Endothelial cell (in vitro differentiated cells): ENCODE data around the gene TMC5. TPM values are rescaled to one million over a fixed set of nuclear protein-coding genes. Genes with fewer than 3 reads are reported as not detected.

Experiments
- DNase-seq: peaks from one replicate; pipeline ENCODE4 v3.0.0; 2021; ENCODE audit warnings: low spot score
- H3K27ac Mint-ChIP-seq: one replicate; pipeline ENCODE4 v1.8.0; 2021; ENCODE audit warnings: mixed read lengths, inconsistent platforms; ENCODE audit not compliant: unreplicated experiment
- H3K27me3 Mint-ChIP-seq: one replicate; pipeline ENCODE4 v1.8.0; 2021; ENCODE audit warnings: mild to moderate bottlenecking, moderate library complexity, mixed read lengths, inconsistent platforms; ENCODE audit not compliant: unreplicated experiment
- H3K36me3 Mint-ChIP-seq: one replicate; pipeline ENCODE4 v1.8.0; 2021; ENCODE audit warnings: mild to moderate bottlenecking, low read depth, mixed read lengths, inconsistent platforms; ENCODE audit not compliant: unreplicated experiment
- H3K4me1 Mint-ChIP-seq: one replicate; pipeline ENCODE4 v1.8.0; 2021; ENCODE audit warnings: mild to moderate bottlenecking, mixed read lengths, inconsistent platforms; ENCODE audit not compliant: unreplicated experiment
- H3K4me3 Mint-ChIP-seq: one replicate; pipeline ENCODE4 v1.8.0; 2021; ENCODE audit warnings: mild to moderate bottlenecking, mixed read lengths, inconsistent platforms; ENCODE audit not compliant: unreplicated experiment
- H3K9me3 Mint-ChIP-seq: one replicate; pipeline ENCODE4 v1.8.0; 2021; ENCODE audit warnings: mixed read lengths, inconsistent platforms; ENCODE audit not compliant: unreplicated experiment
- CTCF ChIP-seq: fragments of 200-600 bp; sonication (generic); IDR thresholded peaks from one replicate; pipeline ENCODE4 v1.5.0; 2021; ENCODE audit warnings: antibody characterized with exemption; ENCODE audit not compliant: unreplicated experiment
- total RNA-seq: library from RNA; stranded (reverse); fragmentation: NEBNext Ultra II Directional; extraction: Animal tissue kit (Norgen Biotek cat#: 25700); gene quantifications from one replicate; pipeline ENCODE4 v1.2.1, GENCODE V29; 2021; ENCODE audit not compliant: unreplicated experiment

The TMC5 gene
- total RNA-seq, 1 donor from 2014 or later: 0.69 TPM

GRCh38 chr16:19518388-19518787 is 100.7 kb downstream of the TMC5 start:
- TF ChIP-seq CTCF: no peak
- no peak overlapping the region for H3K27ac Mint-ChIP-seq
- no peak overlapping the region for H3K4me3 Mint-ChIP-seq
- no peak for DNase-seq
- H3K9me3 Mint-ChIP-seq: no peaks in the 10 kb centered on the region
- no peaks in the 10 kb centered on the region for H3K27me3 Mint-ChIP-seq
- peaks cover 9% of the 10 kb centered on the region for H3K4me1 Mint-ChIP-seq
- H3K36me3 Mint-ChIP-seq: peaks cover 11% of the 10 kb centered on the region

DNA sequence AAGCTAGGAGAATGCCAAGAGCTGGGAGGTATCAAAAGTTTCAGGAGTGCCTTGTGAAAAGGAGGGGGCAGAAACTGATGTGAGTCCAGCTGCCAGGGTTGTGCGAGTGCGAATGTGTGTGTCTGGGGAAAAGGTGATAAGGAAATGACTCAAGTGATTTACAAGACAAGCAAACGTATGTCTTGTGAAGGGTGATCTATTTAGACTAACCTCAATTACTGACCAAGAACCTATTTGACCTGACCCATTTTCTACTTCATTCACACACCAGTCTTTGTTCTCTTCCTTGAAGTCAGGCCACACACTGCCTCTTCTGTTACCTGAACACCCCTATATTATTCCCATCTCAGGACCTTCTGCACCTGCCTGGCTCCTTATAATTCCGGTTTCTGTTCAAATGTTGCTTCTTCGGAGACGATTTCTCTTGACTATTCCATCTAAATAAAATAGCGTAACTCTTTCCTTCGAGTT is 103.2 kb downstream of the TMC5 start:
- Mint-ChIP-seq H3K9me3 (no peaks in the 10 kb centered on the region), H3K27ac (peak overlapping the region; percentile 19), H3K27me3 (peaks cover 1% of the 10 kb centered on the region), H3K4me3 (peak overlapping the region; percentile 98), H3K4me1 (peaks cover 20% of the 10 kb centered on the region), H3K36me3 (peaks cover 5% of the 10 kb centered on the region)
- no peak for TF ChIP-seq CTCF
- DNase-seq: no peak

GRCh38 chr16:19521471-19522396 is 104.1 kb downstream of the TMC5 start, which contains the start of gene GDE1:
Gene GDE1 (minus strand): TSS chr16:19522098. CDS start chr16:19521964, 134 bp downstream.
- peaks cover 1% of the 10 kb centered on the region for H3K27me3 Mint-ChIP-seq
- H3K4me3 Mint-ChIP-seq: peak within 1 kb of the TSS; percentile 98
- H3K27ac Mint-ChIP-seq: peak within 1 kb of the TSS; percentile 54
- peak; percentile 93 for DNase-seq
- peaks cover 5% of the 10 kb centered on the region for H3K36me3 Mint-ChIP-seq
- TF ChIP-seq CTCF: no peak
- peaks cover 20% of the 10 kb centered on the region for H3K4me1 Mint-ChIP-seq
- H3K9me3 Mint-ChIP-seq: no peaks in the 10 kb centered on the region

DNA sequence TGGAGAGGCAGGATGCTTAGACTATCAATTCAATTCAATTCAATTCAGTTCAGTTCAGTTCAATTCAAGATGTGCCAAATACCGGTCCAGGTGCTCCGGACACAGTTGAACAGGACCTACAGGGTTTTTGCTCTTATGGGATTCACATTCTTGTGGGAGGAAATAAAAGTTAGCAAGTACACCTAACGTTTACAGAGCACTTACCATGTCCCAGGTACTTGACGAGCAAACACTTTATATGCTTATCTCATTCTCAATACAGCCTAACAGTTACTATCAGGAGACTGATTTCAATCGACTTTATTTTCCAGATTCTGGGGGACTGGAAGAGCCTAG is 104.7 kb downstream of the TMC5 start:
- no peak for DNase-seq
- no peak for TF ChIP-seq CTCF
- peaks cover 20% of the 10 kb centered on the region for H3K4me1 Mint-ChIP-seq
- peaks cover 1% of the 10 kb centered on the region for H3K27me3 Mint-ChIP-seq
- no peaks in the 10 kb centered on the region for H3K9me3 Mint-ChIP-seq
- no peaks in the 10 kb centered on the region for H3K36me3 Mint-ChIP-seq
- peak overlapping the region; percentile 98 for H3K4me3 Mint-ChIP-seq
- H3K27ac Mint-ChIP-seq: no peak overlapping the region

DNA sequence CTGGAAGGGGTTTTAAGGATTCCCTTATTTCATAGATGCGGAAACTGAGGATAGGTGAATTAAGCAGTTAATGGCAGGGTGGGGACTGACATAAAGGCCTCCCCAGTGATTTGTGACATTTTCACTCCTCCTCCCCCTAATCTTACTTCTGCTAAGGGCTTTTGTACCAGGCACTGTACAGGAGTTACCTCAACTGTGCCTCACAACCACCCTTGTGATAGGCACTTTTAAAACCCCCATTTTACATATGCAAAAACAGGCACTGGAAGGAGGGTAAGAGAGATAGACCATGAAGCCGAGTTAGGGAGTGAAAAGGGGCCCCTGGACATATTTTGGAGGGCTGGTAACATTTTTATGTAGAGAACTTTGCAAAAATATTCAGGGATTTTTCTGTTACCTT is 105.1 kb downstream of the TMC5 start:
- TF ChIP-seq CTCF: no peak
- H3K36me3 Mint-ChIP-seq: no peaks in the 10 kb centered on the region
- DNase-seq: no peak
- H3K4me1 Mint-ChIP-seq: peaks cover 20% of the 10 kb centered on the region
- peak overlapping the region; percentile 72 for H3K4me3 Mint-ChIP-seq
- H3K27me3 Mint-ChIP-seq: peaks cover 1% of the 10 kb centered on the region
- H3K9me3 Mint-ChIP-seq: no peaks in the 10 kb centered on the region
- peak overlapping the region; percentile 54 for H3K27ac Mint-ChIP-seq
